Stomach (tissue), 9 donors: ENCODE measurements around the gene SPX. TPM values are rescaled to one million over a fixed set of nuclear protein-coding genes. Genes with fewer than 3 reads are reported as not detected.

Experiments used
- DNase-seq, 2 donors: peaks; one replicate each; pipeline versions ENCODE4 v3.0.0 to v3.0.0-alpha.2; 2013 to 2019
- H3K27ac ChIP-seq, 5 donors: fragments of 200-600 bp in 4 of 5; sonication (generic) in 4 of 5; one replicate each; pipeline ENCODE4 v1.5.1; 2013 to 2019; ENCODE audit warnings: mild to moderate bottlenecking in 1 of 5, moderate library complexity in 1 of 5
- H3K27me3 ChIP-seq, 3 donors: fragments of 200-600 bp; sonication (generic); one replicate each; pipeline ENCODE4 v1.5.1; 2017 to 2019; ENCODE audit warnings: mixed run types in 1 of 3
- H3K36me3 ChIP-seq, 4 donors: fragments of 200-600 bp; sonication (generic); 1 replicate in 3 of 4; 2 replicates in 1 of 4; pipeline ENCODE4 v1.5.1; 2016 to 2019
- H3K4me1 ChIP-seq, 4 donors: fragments of 200-600 bp; sonication (generic); one replicate each; pipeline ENCODE4 v1.5.1; 2016 to 2019
- H3K4me3 ChIP-seq, 4 donors: fragments of 200-600 bp; sonication (generic) in 3 of 4; one replicate each; pipeline ENCODE4 v1.5.1; 2016 to 2019; ENCODE audit warnings: mild to moderate bottlenecking in 1 of 4
- H3K9me3 ChIP-seq, 4 donors: fragments of 200-600 bp; sonication (generic); one replicate each; pipeline ENCODE4 v1.5.1; 2016 to 2019
- CTCF ChIP-seq, 7 experiments: fragments of 450-650 bp in 4 of 7; fragments of 200-600 bp in 3 of 7; sonication (generic) in 3 of 7; IDR thresholded peaks; one replicate each; pipeline ENCODE4 v1.5.1; 2016 to 2019; ENCODE audit warnings: antibody characterized with exemption in 7 of 7, control low read depth in 2 of 7, mild to moderate bottlenecking in 1 of 7
- EP300 ChIP-seq: sonication (generic); formaldehyde crosslinking; IDR thresholded peaks from one replicate; pipeline ENCODE4 v1.6.1; 2017; ENCODE audit warnings: antibody characterized with exemption
- POLR2A ChIP-seq, 4 donors: fragments of 450-650 bp; IDR thresholded peaks; one replicate each; pipeline ENCODE4 v1.6.1; 2016; ENCODE audit warnings: antibody characterized with exemption in 4 of 4, control low read depth in 2 of 4, mild to moderate bottlenecking in 1 of 4, moderate library complexity in 1 of 4
- POLR2AphosphoS5 ChIP-seq, 3 donors: sonication (generic); formaldehyde crosslinking; IDR thresholded peaks; one replicate each; pipeline ENCODE4 v1.6.1; 2016; ENCODE audit warnings: antibody characterized with exemption in 3 of 3
- WGBS, 5 donors: extraction: QIAGEN DNeasy Blood & Tissue Kit in 3 of 5; methylation state at CpG; one replicate each; pipeline versions ENCODE4 v1.1.5 to v1.1.7; 2013 to 2018; 5-methylcytosine and 5-hydroxymethylcytosine counted together
- intact Hi-C: fragments of 100-400 bp; cut with DNase I; formaldehyde crosslinking; loops from one replicate; pipeline ENCODE4 v1.15.1; 2023; ENCODE audit warnings: low total_unique reads
- polyA plus RNA-seq, 3 donors: library from polyadenylated mRNA; stranded (reverse); fragments of 200-250 nt; gene quantifications; one replicate each; pipeline ENCODE4 v1.2.3, GENCODE V29; 2013
- total RNA-seq, 5 donors: library from RNA; depleted of rRNA; stranded (reverse); fragments of >200 nt; gene quantifications; one replicate each; pipeline versions ENCODE4 v1.1.0 to v1.2.3, GENCODE V29; 2014 to 2016
- donor health status: healthy with polysubstance abuse.
- donor health status: Bipolar disorder and iron deficiency.
- donor health status: healthy.

Gene SPX
- total and polyA plus RNA-seq, 8 donors: 0.28 to 1.6 (median 1.0) TPM; not detected in 4

GRCh38 chr12:21541773-21542172 lies 15.7 kb downstream of the SPX start:
- Histone ChIP-seq H3K27ac (no peak overlapping the region), H3K27me3 (no peaks in the 10 kb centered on the region), H3K4me3 (no peak overlapping the region), H3K36me3 (no peaks in the 10 kb centered on the region), H3K4me1 (no peaks in the 10 kb centered on the region), H3K9me3 (no peaks in the 10 kb centered on the region)
- intact Hi-C loops: no loop called here
- WGBS, 5 donors: 81 to 86% (median 85%) methylated on average over 6 of the region's 6 CpGs
- TF ChIP-seq POLR2A (IDR thresholded peaks at IDR 0.05) (no peak), EP300 (no peak), POLR2AphosphoS5 (IDR thresholded peaks at IDR 0.05) (no peak), CTCF (IDR thresholded peaks at IDR 0.05) (no peak)
- DNase-seq: no peak

- H3K36me3 ChIP-seq: no peaks in the 10 kb centered on the region
- no peaks in the 10 kb centered on the region for H3K27me3 ChIP-seq
- intact Hi-C loops: no loop called here
- H3K9me3 ChIP-seq: no peaks in the 10 kb centered on the region
- TF ChIP-seq EP300 (no peak), CTCF (IDR thresholded peaks at IDR 0.05) (no peak), POLR2AphosphoS5 (IDR thresholded peaks at IDR 0.05) (no peak), POLR2A (IDR thresholded peaks at IDR 0.05) (no peak)
- no peak for DNase-seq
- H3K27ac ChIP-seq: no peak overlapping the region
- no peaks in the 10 kb centered on the region for H3K4me1 ChIP-seq
- WGBS, 5 donors: 39 to 71% (median 65%) methylated on average over 5 of the region's 5 CpGs
- no peak overlapping the region for H3K4me3 ChIP-seq
These were observed 16.3 kb downstream of the SPX start for GRCh38 chr12:21542403-21542802.

- intact Hi-C loops: no loop called here
- TF ChIP-seq POLR2A (IDR thresholded peaks at IDR 0.05) (no peak), POLR2AphosphoS5 (IDR thresholded peaks at IDR 0.05) (no peak), CTCF (IDR thresholded peaks at IDR 0.05) (no peak), EP300 (no peak)
- Histone ChIP-seq H3K27me3 (no peaks in the 10 kb centered on the region), H3K4me1 (no peaks in the 10 kb centered on the region), H3K4me3 (no peak overlapping the region), H3K36me3 (no peaks in the 10 kb centered on the region), H3K27ac (no peak overlapping the region), H3K9me3 (no peaks in the 10 kb centered on the region)
- DNase-seq: no peak
These were observed 17.1 kb downstream of the SPX start for GRCh38 chr12:21543151-21543550.

GRCh38 chr12:21545557-21545956 lies 19.5 kb downstream of the SPX start:
- Histone ChIP-seq H3K36me3 (no peaks in the 10 kb centered on the region), H3K9me3 (no peaks in the 10 kb centered on the region), H3K27me3 (no peaks in the 10 kb centered on the region), H3K4me3 (no peak overlapping the region), H3K27ac (no peak overlapping the region), H3K4me1 (no peaks in the 10 kb centered on the region)
- no peak for DNase-seq
- no peak for TF ChIP-seq CTCF (IDR thresholded peaks at IDR 0.05)
- no peak for TF ChIP-seq POLR2AphosphoS5 (IDR thresholded peaks at IDR 0.05)
- TF ChIP-seq EP300: no peak
- no peak for TF ChIP-seq POLR2A (IDR thresholded peaks at IDR 0.05)
- intact Hi-C loops: no loop called here
- 70 to 87% (median 85%) methylated on average over 2 of the region's 2 CpGs for WGBS, 5 donors
